SK-N-SH treated with all-trans-retinoic acid at 6 μM for 48 hours (cell line): ENCODE data around the gene COX7A1.

Source experiments
- ARNTL ChIP-seq: fragments of 450-650 bp; formaldehyde crosslinking; IDR thresholded peaks from 2 replicates; pipeline ENCODE4 v1.5.0; 2020; ENCODE audit warnings: low read depth, mild to moderate bottlenecking, moderate library complexity, borderline replicate concordance
- BACH2 ChIP-seq: fragments of 250-450 bp; sonication (Bioruptor Pico); IDR thresholded peaks from 2 replicates; pipeline ENCODE4 v1.9.0; 2021; ENCODE audit warnings: mild to moderate bottlenecking, borderline replicate concordance
- ESRRG ChIP-seq: fragments of 250-450 bp; sonication (Bioruptor Pico); IDR thresholded peaks from 2 replicates; pipeline ENCODE4 v1.6.1; 2021; ENCODE audit warnings: mild to moderate bottlenecking
- OSR1 ChIP-seq: fragments of 250-450 bp; sonication (Bioruptor Pico); IDR thresholded peaks from 2 replicates; pipeline ENCODE4 v1.8.0; 2022; ENCODE audit warnings: moderate library complexity, mild to moderate bottlenecking, inconsistent platforms
- PATZ1 ChIP-seq: fragments of 250-450 bp; sonication (Bioruptor Pico); IDR thresholded peaks from 2 replicates; pipeline ENCODE4 v1.8.0; 2020; ENCODE audit warnings: mild to moderate bottlenecking, moderate library complexity, borderline replicate concordance
- POU6F1 ChIP-seq: fragments of 250-450 bp; sonication (Bioruptor Pico); IDR thresholded peaks from 2 replicates; pipeline ENCODE4 v1.8.0; 2021; ENCODE audit warnings: low read depth, mild to moderate bottlenecking, moderate library complexity, borderline replicate concordance
- PPARA ChIP-seq: fragments of 250-450 bp; sonication (Bioruptor Pico); IDR thresholded peaks from 2 replicates; pipeline ENCODE4 v1.5.0; 2020; ENCODE audit warnings: mild to moderate bottlenecking, borderline replicate concordance
- RARB ChIP-seq: fragments of 250-450 bp; sonication (Bioruptor Pico); IDR thresholded peaks from 2 replicates; pipeline ENCODE4 v1.8.0; 2021; ENCODE audit warnings: mild to moderate bottlenecking, moderate library complexity
- TCF4 ChIP-seq: fragments of 250-450 bp; sonication (Bioruptor Pico); IDR thresholded peaks from 2 replicates; pipeline ENCODE4 v1.8.0; 2021; ENCODE audit warnings: mild to moderate bottlenecking, moderate library complexity, borderline replicate concordance
- TSHZ2 ChIP-seq: fragments of 250-450 bp; sonication (Bioruptor Pico); IDR thresholded peaks from 2 replicates; pipeline ENCODE4 v1.5.0; 2020; ENCODE audit warnings: mild to moderate bottlenecking, moderate library complexity
- ZNF565 ChIP-seq: fragments of 450-650 bp; formaldehyde crosslinking; conservative IDR thresholded peaks from 2 replicates; pipeline ENCODE4 v1.5.0; 2020; ENCODE audit warnings: low read depth, mild to moderate bottlenecking, moderate library complexity
- ZNF8 ChIP-seq: fragments of 450-650 bp; formaldehyde crosslinking; IDR thresholded peaks from 2 replicates; pipeline ENCODE4 v1.5.0; 2020; ENCODE audit warnings: mild to moderate bottlenecking, moderate library complexity

GRCh38 chr19:36113425-36113824 is 38.8 kb downstream of the COX7A1 start:
- no peak for TF ChIP-seq RARB (CRISPR knock-in tag)
- TF ChIP-seq ARNTL (CRISPR knock-in tag) = no peak
- TF ChIP-seq PPARA (CRISPR knock-in tag) = no peak
- TF ChIP-seq ESRRG (CRISPR knock-in tag) = no peak
- TF ChIP-seq ZNF8 = no peak
- no peak for TF ChIP-seq POU6F1 (CRISPR knock-in tag)
- no peak for TF ChIP-seq TCF4 (CRISPR knock-in tag)
- TF ChIP-seq TSHZ2 (CRISPR knock-in tag) = no peak
- TF ChIP-seq PATZ1 (CRISPR knock-in tag) = no peak
- TF ChIP-seq BACH2 (CRISPR knock-in tag) = no peak
- TF ChIP-seq OSR1 (CRISPR knock-in tag) = no peak
- TF ChIP-seq ZNF565 (CRISPR knock-in tag) = no peak
